Activated gamma-delta T cell treated with anti-CD3 and anti-CD28 coated beads, Interleukin-2, amount 50 U/mL, for 16 hours (primary cell): Measurements from ENCODE around the gene EXOSC7.
"Not testable (repeated sequence)": the region's sequence is repeated elsewhere in the genome, so short reads cannot be mapped to it uniquely, and the experiment has no call there.

Experiments used
- DNase-seq: peaks from one replicate; pipeline ENCODE4 v3.0.0-alpha.2; 2020; ENCODE audit warnings: low read depth

EXOSC7 gene

DNA sequence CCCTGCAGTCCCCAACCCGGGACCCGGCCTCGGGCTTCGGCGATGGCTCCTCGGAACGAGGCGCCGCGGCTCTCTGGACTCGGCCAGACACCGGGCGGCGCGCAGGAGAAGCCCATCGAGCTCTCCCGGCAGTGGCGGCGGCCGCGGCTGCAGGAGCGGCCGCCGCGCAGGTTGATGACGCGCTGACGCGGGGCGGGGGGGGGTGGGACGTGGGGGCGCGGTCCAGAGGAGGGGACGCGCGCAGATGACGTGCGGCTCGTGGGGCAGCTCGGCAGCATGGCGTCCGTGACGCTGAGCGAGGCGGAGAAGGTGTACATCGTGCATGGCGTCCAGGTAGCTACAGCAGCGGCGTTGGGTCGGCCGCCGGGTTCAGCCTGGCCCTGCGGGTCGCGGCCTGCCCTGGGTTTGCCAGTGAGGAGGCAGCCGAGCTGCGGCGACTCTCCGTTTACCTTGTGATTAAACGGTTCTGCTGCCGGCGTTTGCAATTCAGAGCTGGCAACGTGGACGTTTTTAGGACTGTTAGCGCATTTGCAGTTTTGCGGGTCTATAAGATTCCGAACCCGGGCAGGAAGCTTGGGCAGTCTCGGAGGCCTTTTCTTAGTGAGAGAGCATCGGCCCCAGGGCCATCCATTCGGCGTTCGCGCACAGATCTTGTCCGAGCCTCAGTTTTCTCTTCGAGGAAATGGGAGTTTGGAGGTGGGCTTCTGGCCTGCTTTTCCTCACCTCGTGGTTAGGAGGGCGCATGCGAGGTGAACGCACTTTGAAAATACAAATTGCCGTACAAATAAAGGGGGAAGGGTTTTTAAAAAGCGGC, at the start of gene EXOSC7, which contains the start of gene ZDHHC3:
EXOSC7 (plus strand) TSS at position 243 of the 814 bp plus-strand sequence; CDS start at position 277, 34 bp downstream.
ZDHHC3 (minus strand) TSS at position 173 of the 814 bp plus-strand sequence. CDS start 16,738 bp downstream, outside the sequence.
- peak; percentile 78 for DNase-seq

DNA sequence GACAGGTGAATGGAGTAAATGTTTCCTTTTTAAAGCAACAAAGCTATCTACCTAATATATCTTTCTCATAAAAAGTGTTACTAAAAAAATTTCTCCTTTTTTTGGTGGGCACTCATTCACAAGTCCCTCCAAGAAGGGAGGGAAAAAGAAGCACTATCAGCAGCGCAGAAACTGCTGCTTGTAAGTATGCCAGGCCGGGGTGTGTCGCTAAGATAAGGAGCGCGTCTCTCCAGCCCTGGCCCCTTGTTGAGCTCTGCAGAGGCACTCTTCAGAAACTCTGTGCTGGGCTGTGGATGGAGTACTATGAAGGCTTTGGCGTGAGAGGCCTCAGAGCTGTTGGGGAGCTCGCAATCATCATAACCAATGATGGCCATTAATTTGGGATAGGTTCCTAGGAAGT, 49.1 kb upstream of the EXOSC7 start:
- no peak for DNase-seq

DNA sequence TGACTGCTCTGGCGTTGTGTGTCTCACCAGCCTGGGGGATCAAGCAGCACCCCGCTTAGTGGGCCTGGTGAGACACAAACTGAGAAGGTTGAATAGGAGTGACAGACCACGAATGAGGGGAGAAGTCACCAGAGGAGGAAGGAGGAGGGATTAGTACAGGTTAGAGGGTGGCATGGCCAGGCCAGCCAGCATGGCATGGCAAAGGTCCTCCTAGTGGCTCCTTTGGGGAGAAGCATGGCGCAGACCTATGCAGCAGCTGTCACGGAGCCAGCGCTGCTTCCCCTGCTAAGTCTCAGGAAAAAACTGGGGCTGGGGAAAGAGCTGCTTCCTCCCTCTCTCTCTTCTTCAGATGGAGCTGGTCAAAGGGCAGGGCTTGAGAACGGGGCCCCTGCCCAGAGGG, 48.7 kb upstream of the EXOSC7 start:
- DNase-seq: no peak

DNA sequence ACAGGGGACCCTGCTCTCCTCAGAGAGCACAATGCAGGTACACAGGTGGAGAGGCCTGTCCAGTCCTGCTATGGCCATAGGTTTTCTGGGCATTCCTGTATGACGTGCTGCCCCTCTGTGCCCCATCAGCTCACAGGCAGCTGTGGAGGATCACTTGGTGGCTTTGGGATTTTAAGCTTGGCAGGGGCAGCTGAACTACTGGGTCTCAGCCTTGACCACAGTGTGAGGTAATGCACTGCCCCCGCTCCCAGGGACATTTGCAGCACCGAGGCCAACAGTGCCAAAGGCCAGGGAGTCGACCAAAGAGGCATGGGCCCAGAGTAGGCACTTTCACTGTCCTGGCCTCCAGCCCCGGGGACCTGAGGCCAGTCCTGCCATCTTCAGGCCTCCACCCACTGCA, 46.3 kb upstream of the EXOSC7 start:
- DNase-seq: no peak

DNA sequence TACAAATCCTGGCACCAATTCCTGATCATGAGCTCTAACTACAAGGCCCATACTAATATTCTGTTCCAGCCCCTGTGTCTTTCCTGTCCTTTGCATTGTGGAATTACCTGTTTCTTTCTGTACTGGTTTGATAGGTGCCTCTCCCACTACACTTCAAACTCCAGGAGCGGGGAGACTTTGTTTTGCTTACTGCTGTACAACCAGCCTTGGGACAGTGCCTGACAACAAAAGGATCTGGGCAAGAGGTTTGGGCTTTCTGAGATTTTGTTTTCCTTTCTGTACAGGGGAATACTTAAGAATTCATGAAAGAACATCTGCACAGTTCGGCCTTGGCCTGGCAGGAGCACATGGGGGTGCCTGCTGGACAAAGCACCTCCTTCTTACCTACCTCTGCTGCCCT, 45.1 kb upstream of the EXOSC7 start:
- no peak for DNase-seq

DNA sequence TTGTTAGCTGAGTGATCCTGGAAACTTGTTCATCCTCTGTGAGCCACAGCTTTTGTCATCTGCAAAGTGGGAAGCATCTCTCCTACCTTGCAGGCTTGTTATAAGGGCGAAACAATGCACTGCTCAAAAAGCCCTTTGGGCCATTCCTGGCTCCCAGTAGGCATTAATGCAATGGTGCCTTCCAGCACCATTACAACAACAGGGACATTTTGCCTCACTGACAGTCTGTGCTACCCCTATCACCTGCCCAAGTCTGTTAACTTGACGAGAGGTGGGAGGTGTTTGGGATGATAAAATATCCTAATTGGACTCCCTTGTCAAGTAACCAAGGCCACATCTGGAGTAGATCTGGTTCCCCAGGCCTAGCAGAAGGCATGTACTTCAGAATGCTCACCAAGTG, 44.3 kb upstream of the EXOSC7 start:
- DNase-seq: no peak

DNA sequence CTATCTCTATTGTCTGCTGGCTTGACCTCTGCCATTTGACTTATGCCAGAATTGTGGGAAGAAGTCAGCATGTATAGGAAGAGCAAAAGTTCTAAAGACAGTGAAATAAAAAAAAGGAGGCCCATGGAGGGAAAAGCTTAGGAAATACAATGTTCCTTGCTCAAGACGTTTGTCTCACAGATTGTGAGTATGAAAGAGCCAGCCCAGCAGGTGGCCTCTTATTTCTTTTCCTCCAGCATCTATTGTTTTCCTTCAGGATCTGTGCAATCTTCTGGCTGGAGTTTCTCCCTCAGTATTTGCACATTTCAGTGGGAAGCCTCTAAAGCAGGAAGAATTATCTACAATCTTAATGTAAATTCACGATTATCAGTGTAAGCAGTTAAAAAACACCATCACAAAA, 43.8 kb upstream of the EXOSC7 start:
- DNase-seq: no peak

DNA sequence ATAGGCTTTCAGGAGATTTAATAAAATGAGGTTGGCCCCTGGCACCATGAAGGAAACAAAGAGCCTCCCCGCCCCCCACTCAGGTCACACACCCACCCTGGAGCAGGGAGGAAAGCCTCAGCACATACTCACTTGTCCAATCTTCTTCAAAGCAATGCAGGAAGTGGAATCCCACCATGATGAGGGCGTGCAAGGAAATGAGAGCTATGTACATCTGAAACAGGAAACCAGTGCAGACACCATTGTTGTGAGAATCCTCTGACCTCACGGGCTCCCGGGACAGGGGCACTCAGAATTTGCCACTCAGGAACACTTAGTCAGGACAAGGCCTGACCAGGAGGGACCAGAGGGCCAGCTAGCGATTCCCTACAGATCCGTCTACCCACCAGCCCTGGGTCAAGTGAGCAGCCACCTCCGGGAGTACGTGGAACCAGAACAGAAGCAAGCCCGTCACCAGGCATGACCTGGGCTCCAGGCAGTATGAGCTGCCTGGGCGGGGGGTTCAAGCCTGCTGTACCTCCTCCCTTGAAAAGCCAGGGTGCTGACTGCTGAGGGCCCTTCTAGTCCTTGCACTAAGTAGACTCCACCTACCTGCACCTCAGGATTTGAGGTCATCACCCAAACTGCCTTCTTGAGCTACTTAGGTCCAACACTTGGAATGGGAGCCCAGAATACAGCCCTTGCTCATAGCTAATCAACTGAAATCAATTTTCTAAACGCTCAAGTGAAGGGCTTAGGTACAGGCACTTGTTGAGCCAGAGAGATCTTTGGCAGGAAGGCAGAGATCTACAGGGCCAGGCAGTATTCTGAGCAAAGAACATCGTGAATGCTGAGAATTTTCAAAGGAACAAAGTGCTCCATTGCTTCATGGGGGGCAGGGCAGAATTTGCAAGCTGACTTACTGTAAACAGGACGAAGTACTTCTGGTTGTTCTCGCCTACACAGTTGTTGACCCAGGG, 42.8 kb upstream of the EXOSC7 start:
- DNase-seq: no peak

DNA sequence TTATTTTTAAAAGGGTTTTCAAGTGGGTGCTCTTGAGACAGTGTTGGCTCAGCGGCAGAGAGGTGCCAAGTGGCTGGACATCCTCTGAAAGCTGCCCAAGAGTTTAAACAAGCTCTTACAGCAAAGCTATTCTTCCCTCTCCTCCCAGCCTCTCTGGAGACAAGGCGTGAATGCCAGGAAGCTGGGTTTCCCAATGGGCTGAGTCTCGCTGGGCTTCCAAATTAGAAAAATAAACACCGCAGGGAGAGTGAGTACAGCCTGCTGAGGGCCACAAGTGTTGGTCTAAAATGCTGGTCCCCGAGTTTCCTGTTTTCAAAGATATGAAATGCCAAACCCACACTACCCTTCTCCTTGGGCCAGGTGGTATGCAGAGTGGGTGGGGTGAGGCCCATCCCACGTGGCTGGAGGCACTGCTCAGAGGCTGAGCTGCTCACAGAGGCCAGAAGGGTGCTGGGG, 36.4 kb upstream of the EXOSC7 start:
- no peak for DNase-seq

DNA sequence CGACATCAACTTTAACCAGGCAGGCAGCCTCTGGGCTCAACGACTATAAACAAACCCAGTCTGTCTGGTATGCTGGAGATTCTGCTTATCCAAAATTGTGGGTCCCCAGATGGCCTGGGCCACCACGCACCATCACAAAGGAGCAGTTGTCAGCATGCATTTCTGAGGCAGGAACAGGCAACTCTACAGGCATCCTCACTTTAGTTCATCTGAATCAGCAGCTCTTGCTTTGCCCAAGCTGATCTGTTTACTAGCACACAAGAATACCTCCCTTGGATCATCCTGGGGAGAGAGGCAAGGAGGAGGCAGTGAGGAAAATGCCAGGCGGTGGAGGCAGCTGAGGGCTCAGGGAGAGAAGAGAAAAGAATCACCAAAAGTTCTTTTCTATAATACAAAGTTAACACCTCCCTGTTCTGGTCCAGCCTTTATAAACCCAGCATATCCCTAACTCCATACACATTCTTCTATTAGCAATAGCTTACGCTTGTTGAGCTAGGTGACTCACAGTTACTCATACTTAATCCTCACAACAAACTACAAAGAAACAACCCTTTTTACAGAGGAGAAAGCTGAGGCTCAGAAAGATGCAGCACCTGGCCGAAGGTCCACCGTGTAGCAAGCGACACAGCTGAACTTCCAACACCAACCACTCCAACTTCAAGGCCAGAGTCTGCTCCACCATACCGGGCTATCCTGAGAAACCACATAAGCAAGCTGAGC, 33.7 kb upstream of the EXOSC7 start:
- no peak for DNase-seq

DNA sequence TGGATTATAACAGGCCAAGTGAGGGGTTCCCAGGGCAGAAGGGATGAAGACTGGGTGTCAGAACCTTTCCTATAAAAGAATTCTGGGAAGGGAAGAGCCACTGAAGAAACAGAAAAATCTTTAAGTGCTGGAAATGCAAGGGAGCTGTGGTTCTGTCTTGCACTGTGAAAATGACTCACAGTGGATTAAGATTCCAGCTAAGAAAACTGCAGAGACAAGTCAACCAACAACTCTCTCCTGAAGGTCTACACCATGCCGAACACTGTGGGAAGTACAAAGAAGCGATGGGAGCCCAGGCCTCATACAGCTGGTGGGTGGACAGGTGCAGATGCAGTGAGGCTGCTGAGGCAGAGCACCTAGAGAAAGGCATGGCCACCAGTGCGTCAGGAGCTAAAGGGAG, 27.8 kb upstream of the EXOSC7 start:
- no peak for DNase-seq

DNA sequence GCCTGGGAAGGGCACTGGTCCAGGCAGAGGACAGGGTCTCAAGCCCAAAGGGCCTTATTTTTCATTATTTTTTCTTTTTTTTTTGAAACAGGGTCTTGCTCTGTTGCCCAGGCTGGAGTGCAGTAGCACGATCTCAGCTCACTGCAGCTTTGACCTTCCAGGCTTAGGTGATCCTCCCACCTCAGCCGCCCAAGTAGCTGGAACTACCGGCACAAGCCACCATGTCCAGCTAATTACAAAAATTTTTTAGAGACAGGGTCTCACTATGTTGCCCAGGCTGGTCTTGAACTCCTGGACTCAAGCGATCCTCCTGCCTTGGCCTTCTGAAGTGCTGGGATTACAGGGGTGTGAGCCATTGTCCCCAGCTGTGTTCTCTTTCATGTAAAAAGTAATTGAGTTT, 26.3 kb upstream of the EXOSC7 start:
- DNase-seq: not testable (repeated sequence)

DNA sequence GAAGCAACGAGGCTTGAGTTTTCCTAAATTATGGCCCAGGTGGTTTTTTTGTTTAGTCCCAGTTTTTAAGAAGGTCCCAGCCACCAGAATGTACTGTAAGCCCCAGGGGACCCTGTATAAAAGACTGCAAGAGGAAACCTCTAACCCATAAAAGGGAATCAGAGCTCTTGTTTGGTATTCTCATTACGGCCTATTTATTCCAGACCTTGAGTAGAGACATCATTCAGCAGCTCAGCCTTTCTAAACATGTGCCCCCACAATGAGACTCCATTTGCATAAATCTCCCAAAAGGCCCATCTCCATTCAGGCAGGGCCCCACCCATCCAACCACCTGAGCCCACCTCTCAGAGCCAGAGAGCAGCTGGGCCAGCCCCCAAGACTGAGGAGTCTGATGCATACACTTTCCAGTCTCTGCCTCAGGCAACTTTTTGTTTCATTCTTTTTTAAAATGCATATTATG, 25.7 kb upstream of the EXOSC7 start:
- DNase-seq: no peak

DNA sequence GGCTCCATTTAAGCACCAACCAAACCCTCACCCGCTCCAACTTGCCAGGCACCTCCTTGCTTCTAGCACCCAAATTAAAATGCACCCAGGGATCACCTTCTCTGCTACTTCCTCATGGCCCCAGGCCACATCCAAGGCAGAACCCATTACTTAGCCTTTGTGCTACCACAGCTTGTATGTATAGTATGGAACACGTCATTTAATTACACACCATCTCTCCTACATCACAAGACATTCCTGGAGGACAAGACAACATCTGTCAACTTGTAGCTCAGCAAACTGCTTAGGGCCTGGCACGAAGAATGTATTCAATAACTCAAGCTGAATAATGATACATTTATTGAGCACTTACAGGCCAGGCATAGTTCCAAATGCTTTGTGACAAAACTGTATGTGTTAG, 23.4 kb upstream of the EXOSC7 start:
- DNase-seq: no peak

DNA sequence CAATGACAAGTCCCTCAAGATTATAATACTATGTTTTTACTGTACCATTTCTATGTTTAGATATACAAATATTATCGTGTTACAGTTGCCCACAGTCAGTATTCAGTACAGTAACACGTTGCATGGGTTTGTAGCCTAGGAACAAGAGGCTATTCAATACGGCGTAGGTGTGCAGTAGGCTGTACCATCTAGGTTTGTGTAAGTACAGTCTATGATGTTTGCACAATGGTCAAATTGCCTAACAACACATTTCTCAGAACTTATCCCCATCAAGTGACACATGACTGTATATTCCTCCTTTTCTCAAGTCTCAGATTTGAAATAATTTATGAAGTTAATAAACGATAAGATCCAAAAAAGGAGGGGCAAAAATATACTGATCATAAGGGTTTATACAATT, 21.7 kb upstream of the EXOSC7 start:
- DNase-seq: no peak

DNA sequence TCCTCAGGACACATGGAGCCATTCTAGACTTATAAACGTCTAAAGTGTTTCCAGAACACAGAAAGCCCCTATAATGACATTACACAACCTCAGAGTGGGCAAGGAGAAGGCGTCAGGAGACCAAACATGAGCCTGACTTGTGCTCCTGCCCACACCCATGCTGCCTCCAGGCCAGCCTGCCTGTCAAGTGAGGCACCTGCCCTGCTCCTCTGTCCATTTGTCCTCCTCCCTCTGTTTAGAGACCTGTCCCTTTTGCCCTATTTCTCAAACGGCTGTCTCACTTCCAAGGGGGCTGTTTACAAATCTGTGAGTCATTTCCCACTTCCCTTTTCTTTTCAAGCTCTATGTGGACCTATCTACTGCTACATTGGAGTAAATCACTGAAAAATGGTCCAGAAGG, 21.1 kb upstream of the EXOSC7 start:
- no peak for DNase-seq

DNA sequence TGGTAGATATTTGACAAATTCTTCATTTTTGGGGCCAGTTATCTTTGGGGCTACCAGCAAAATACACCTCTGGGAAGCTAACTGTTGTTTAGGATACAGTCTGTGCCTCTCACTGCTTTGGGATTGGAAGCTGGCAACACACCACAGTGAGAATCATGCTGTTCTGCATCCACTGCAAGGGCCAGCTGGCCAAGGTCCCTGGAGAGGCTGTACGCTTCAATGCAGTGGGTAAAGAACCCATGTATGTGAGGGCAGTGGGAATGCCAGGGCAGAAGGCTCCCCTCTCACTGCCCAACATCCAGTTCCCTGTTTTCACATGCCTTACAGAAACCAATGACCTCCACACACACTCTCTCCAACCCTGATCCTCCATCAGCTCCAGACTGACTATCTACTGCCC, 20.1 kb upstream of the EXOSC7 start:
- DNase-seq: no peak

DNA sequence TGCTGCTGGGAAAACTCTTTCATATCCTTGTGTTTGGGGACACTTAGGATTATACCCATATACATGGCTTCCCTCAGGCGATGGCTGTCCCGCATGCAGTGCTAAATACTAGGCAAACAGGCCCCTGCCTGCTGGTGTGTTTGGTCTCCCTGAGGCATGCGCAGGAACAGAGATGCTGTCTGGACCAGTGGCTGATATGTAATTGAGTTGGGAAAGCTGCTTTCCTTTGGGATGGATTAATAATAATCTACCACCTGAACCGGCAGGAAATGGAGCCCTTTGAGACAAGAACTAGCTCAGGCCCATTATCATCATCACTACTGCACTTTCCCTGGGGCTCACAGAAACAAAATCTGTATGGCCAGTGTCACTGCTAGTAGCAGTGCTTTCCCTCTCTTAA, 18.1 kb upstream of the EXOSC7 start:
- DNase-seq: no peak

DNA sequence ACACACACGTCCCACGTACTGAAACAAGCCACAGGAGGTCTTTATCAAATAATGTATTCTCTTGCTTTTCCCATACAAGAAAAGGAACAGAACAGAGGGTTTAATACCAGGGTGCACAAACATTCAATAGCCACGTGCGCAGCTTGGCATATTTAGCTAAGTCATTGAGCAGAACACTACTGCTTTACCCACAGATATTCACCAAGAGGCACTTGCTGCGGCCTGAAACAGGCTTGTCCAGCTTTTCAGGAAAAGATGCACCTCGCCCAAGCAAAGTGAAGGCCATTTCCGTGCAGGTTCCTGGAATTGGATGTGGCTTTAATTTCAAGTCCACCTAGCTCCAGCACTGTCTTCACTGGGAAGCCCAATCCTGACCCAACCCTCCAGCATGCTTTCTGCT, 17.7 kb upstream of the EXOSC7 start:
- no peak for DNase-seq

DNA sequence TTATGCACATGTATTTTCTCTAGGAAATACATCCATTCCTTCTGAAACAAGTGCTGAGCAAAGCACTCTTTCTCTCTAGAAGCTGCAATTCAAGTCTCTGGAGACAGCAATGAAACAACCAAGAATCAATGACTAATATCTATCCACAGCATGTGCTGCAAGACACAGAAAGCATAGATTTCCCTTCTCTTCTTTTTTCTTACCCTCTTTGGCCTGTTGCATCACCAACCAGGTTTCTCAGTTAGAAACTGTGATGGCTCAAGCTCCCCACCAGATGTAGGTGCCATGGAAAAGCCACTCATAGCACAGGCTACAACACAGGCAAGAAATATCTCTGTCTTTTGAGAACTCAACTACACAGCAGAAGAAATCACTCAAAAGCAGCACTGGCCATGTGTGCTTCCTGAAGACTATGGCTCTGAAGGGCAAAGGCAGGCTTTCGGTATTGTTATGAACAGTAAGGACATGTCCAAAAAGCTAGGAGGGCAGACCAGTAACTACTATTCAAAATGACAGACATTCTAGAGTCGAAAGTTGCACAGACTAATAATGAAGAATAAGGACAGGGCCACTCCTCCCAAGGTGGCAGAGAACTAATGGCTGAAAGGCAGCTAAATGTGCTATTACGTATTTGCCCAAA, 15.5 kb upstream of the EXOSC7 start:
- no peak for DNase-seq

DNA sequence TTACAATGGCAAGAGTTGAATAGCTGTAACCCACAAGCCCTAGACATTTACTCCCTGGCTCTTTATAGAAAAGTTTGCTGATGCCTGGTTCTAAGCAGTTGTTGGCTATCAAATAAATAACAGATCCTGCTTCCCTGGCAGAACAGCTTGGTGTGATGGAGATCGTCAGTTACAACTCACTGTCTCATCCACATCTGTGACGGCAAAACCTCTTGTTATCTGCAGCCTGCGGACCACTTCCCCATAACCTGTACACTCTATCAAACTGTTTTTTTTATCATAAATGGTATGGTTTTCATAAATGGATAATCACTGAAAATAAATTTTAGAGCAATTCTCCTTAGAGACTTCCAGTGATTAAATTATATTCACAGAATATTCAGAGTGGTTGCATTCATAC, 14.2 kb upstream of the EXOSC7 start:
- DNase-seq: no peak
